Caki2 (cell line): Measurements from ENCODE around the gene GALNT9. TPM values are rescaled to one million over a fixed set of nuclear protein-coding genes. Genes with fewer than 3 reads are reported as not detected.

ENCODE experiments used
- DNase-seq: peaks from one replicate; pipeline ENCODE4 v3.0.0-alpha.2; 2015; ENCODE audit warnings: low read depth
- in situ Hi-C: cut with HindIII; loops from 2 replicates; pipeline ENCODE4 v1.10.0; 2016; ENCODE audit warnings: low sequenced_read_pairs, low pct_unique_long_range_greater_than_20kb, mixed read lengths
- total RNA-seq: library from RNA; depleted of rRNA; stranded (reverse); fragments of >200 nt; shearing (Covaris generic); gene quantifications from 2 replicates; pipeline ENCODE4 v1.2.3, GENCODE V29; 2014; ENCODE audit warnings: low replicate concordance

Gene GALNT9
- total RNA-seq, 1 experiment from 2014 or later = 14.6 TPM

GRCh38 chr12:132265056-132265800 lies 64.2 kb downstream of the GALNT9 start:
- in situ Hi-C loops = no loop called here
- no peak for DNase-seq

GRCh38 chr12:132264086-132265010 lies 65.0 kb downstream of the GALNT9 start:
- in situ Hi-C loops = no loop called here

GRCh38 chr12:132263451-132264049 lies 65.8 kb downstream of the GALNT9 start:
- in situ Hi-C loops = no loop called here
- DNase-seq = no peak

More at GRCh38 chr12:132264086-132265010, 65.0 kb downstream of the GALNT9 start:
- no peak for DNase-seq

- in situ Hi-C loops = no loop called here
- no peak for DNase-seq
Measured at GRCh38 chr12:132263061-132263360, 66.4 kb downstream of the GALNT9 start.

GRCh38 chr12:132262256-132263060 lies 66.9 kb downstream of the GALNT9 start:
- in situ Hi-C loops = no loop called here
- DNase-seq = no peak

- in situ Hi-C loops = no loop called here
- no peak for DNase-seq
Measured at GRCh38 chr12:132261328-132262138, 67.9 kb downstream of the GALNT9 start.

- in situ Hi-C loops = no loop called here
- DNase-seq = no peak
Measured at GRCh38 chr12:132260721-132261120, 68.7 kb downstream of the GALNT9 start.

- no peak for DNase-seq
- in situ Hi-C loops = no loop called here
Measured at GRCh38 chr12:132259872-132260695, 69.3 kb downstream of the GALNT9 start.

- in situ Hi-C loops = no loop called here
- DNase-seq = no peak
Measured at GRCh38 chr12:132259364-132259871, 70.0 kb downstream of the GALNT9 start.

- no peak for DNase-seq
- in situ Hi-C loops = no loop called here
Measured at GRCh38 chr12:132258543-132258942, 70.8 kb downstream of the GALNT9 start.

- in situ Hi-C loops = no loop called here
- DNase-seq = no peak
Measured at GRCh38 chr12:132257955-132258490, 71.4 kb downstream of the GALNT9 start.

GRCh38 chr12:132257206-132257954 lies 72.0 kb downstream of the GALNT9 start:
- in situ Hi-C loops = no loop called here
- DNase-seq = no peak

- DNase-seq = no peak
- in situ Hi-C loops = no loop called here
Measured at GRCh38 chr12:132256646-132257045, 72.7 kb downstream of the GALNT9 start.

- no peak for DNase-seq
- in situ Hi-C loops = no loop called here
Measured at GRCh38 chr12:132255642-132256041, 73.7 kb downstream of the GALNT9 start.

- in situ Hi-C loops = no loop called here
- no peak for DNase-seq
Measured at GRCh38 chr12:132253698-132254480, 75.5 kb downstream of the GALNT9 start.
